Ascending aorta (tissue), 2 donors: ENCODE data around the gene ITGB1. TPM values are rescaled to one million over a fixed set of nuclear protein-coding genes. Genes with fewer than 3 reads are reported as not detected.

Source experiments
- DNase-seq, 2 donors: peaks; one replicate each; pipeline ENCODE4 v3.0.0-alpha.2; 2019; ENCODE audit warnings: low spot score in 2 of 2
- H3K27ac ChIP-seq, 2 donors: fragments of 200-600 bp; sonication (generic); one replicate each; pipeline ENCODE4 v1.5.1; 2016 to 2017; ENCODE audit warnings: mild to moderate bottlenecking in 1 of 2
- H3K27me3 ChIP-seq: fragments of 200-600 bp; sonication (generic); one replicate; pipeline ENCODE4 v1.5.1; 2017
- H3K36me3 ChIP-seq, 2 donors: fragments of 200-600 bp; sonication (generic); one replicate each; pipeline ENCODE4 v1.5.1; 2016
- H3K4me1 ChIP-seq, 2 donors: fragments of 200-600 bp; sonication (generic); one replicate each; pipeline ENCODE4 v1.5.1; 2016 to 2017; ENCODE audit warnings: mild to moderate bottlenecking in 1 of 2
- H3K4me3 ChIP-seq, 2 donors: fragments of 200-600 bp; sonication (generic); one replicate each; pipeline ENCODE4 v1.5.1; 2016 to 2017; ENCODE audit warnings: mild to moderate bottlenecking in 1 of 2
- H3K9me3 ChIP-seq, 2 donors: fragments of 200-600 bp; sonication (generic); one replicate each; pipeline ENCODE4 v1.5.1; 2016
- intact Hi-C: fragments of 100-400 bp; cut with DNase I; formaldehyde crosslinking; loops from one replicate; pipeline ENCODE4 v1.15.1; 2023
- total RNA-seq: library from RNA; depleted of rRNA; stranded (reverse); fragments of >200 nt; gene quantifications from one replicate; pipeline ENCODE4 v1.1.0, GENCODE V29; 2016
- TF ChIP-seq, protein P1 (sequence below), 3 experiments: fragments of 200-600 bp in 2 of 3; fragments of 450-650 bp in 1 of 3; sonication (generic) in 2 of 3; IDR thresholded peaks; one replicate each; pipeline ENCODE4 v1.5.1; 2016 to 2019; ENCODE audit warnings: antibody characterized with exemption in 3 of 3, mild to moderate bottlenecking in 1 of 3, moderate library complexity in 1 of 3

The ITGB1 gene
- total RNA-seq, 1 donor from 2014 or later = 569 TPM

DNA sequence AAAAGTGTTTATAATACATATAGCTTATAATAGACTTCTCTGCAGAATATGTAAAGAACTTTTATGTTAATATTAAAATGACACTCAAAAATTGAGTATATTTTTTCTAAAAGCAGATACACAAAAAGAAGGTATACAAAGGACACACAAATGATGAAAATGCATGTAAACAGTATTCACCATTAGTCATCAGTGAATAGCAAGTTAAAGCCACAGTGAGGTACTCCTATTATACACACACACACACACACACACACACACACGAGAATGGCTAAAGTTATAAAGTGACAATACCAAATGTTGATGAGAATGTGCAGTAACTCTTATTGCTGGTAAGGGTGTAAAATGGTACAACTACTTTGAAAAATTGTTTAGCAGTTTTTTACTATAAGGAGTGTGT lies 92.9 kb downstream of the ITGB1 start:
- Histone ChIP-seq H3K27ac (no peak overlapping the region), H3K9me3 (no peaks in the 10 kb centered on the region), H3K4me3 (no peak overlapping the region), H3K27me3 (no peaks in the 10 kb centered on the region), H3K4me1 (no peaks in the 10 kb centered on the region), H3K36me3 (no peaks in the 10 kb centered on the region)
- DNase-seq = no peak
- TF ChIP-seq, protein P1, sequence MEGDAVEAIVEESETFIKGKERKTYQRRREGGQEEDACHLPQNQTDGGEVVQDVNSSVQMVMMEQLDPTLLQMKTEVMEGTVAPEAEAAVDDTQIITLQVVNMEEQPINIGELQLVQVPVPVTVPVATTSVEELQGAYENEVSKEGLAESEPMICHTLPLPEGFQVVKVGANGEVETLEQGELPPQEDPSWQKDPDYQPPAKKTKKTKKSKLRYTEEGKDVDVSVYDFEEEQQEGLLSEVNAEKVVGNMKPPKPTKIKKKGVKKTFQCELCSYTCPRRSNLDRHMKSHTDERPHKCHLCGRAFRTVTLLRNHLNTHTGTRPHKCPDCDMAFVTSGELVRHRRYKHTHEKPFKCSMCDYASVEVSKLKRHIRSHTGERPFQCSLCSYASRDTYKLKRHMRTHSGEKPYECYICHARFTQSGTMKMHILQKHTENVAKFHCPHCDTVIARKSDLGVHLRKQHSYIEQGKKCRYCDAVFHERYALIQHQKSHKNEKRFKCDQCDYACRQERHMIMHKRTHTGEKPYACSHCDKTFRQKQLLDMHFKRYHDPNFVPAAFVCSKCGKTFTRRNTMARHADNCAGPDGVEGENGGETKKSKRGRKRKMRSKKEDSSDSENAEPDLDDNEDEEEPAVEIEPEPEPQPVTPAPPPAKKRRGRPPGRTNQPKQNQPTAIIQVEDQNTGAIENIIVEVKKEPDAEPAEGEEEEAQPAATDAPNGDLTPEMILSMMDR (IDR thresholded peaks at IDR 0.05) = no peak
- intact Hi-C loops = no loop called here

DNA sequence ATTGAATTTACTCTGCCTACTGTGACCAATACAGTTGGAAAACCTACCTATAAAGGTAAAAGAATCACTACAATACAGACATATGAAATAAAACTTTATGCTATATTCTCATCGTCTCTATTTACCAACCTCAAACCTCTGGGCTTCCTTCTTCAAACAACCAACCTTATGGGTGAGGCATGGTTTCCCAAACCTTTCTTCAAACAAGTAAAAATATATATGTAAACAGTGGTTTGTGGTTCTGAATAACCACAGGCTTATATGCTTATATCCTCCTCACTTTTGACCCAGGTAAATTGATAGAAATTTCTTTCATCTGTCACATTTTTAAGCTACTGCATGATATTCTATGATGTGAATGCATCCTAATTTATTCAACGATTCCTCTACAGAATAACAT lies 103.6 kb downstream of the ITGB1 start:
- no peaks in the 10 kb centered on the region for H3K36me3 ChIP-seq
- H3K4me3 ChIP-seq = no peak overlapping the region
- no peaks in the 10 kb centered on the region for H3K27me3 ChIP-seq
- H3K27ac ChIP-seq = no peak overlapping the region
- H3K9me3 ChIP-seq = no peaks in the 10 kb centered on the region
- intact Hi-C loops = no loop called here
- TF ChIP-seq, protein P1 (IDR thresholded peaks at IDR 0.05) = no peak
- no peaks in the 10 kb centered on the region for H3K4me1 ChIP-seq
- DNase-seq = no peak

DNA sequence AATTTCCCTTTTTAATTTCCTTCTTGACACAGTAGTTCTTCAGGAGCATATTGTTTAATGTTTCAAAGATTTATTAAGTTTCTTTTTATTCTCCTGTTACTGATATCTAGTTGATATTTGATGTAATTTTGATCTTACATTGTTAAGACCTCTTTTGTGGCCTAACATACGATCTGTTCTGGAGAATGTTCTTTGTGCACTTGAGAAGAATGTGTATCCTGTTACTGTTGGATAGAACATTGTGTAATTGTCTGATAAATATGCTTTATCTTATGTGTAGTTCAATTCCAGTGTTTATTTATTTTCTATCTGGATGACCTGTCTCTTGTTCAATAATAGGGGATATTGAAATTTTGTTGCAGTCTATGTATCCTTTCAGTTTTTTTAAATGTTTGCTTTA lies 106.7 kb downstream of the ITGB1 start:
- Histone ChIP-seq H3K36me3 (no peaks in the 10 kb centered on the region), H3K4me3 (no peak overlapping the region), H3K9me3 (no peaks in the 10 kb centered on the region), H3K4me1 (no peaks in the 10 kb centered on the region), H3K27me3 (no peaks in the 10 kb centered on the region), H3K27ac (no peak overlapping the region)
- TF ChIP-seq, protein P1 (IDR thresholded peaks at IDR 0.05) = no peak
- intact Hi-C loops = no loop called here
- DNase-seq = no peak
